Upper lobe of right lung (tissue), 1 donor: ENCODE measurements around the gene RPTOR. TPM values are rescaled to one million over a fixed set of nuclear protein-coding genes. Genes with fewer than 3 reads are reported as not detected.

Experiments used
- ATAC-seq: fragments of 200-7000 bp; cut with Tn5 transposase; one replicate; pipeline ENCODE4 v1.9.1; 2020; ENCODE audit warnings: mild to moderate bottlenecking, moderate library complexity
- DNase-seq: peaks from one replicate; pipeline ENCODE4 v3.0.0-alpha.2; 2020
- H3K27ac ChIP-seq: fragments of 200-600 bp; one replicate; pipeline ENCODE4 v1.8.0; 2022
- H3K27me3 ChIP-seq: fragments of 200-600 bp; one replicate; pipeline ENCODE4 v1.8.0; 2022; ENCODE audit warnings: mild to moderate bottlenecking
- H3K36me3 ChIP-seq: fragments of 200-600 bp; one replicate; pipeline ENCODE4 v1.8.0; 2022
- H3K4me1 ChIP-seq: fragments of 200-600 bp; one replicate; pipeline ENCODE4 v1.8.0; 2022
- H3K4me3 ChIP-seq: fragments of 200-600 bp; one replicate; pipeline ENCODE4 v1.8.0; 2022; ENCODE audit warnings: mild to moderate bottlenecking
- H3K9me3 ChIP-seq: fragments of 200-600 bp; one replicate; pipeline ENCODE4 v1.8.0; 2022
- intact Hi-C: fragments of 100-400 bp; cut with DNase I; formaldehyde crosslinking; loops from one replicate; pipeline ENCODE4 v1.11.0; 2022
- total RNA-seq: library from RNA; stranded (reverse); fragmentation: NEBNext Ultra II Directional; extraction: Animal tissue kit (Norgen Biotek cat#: 25700); gene quantifications from one replicate; pipeline ENCODE4 v1.2.1, GENCODE V29; 2021
- TF ChIP-seq, protein P1 (sequence below): fragments of 200-600 bp; IDR thresholded peaks from one replicate; pipeline ENCODE4 v1.8.0; 2022; ENCODE audit warnings: antibody characterized with exemption
- donor health status: DM: no; HTN: yes; CAD: no; lungs with severe emphysema.

RPTOR gene
- total RNA-seq, 1 donor from 2014 or later: 35.4 TPM

DNA sequence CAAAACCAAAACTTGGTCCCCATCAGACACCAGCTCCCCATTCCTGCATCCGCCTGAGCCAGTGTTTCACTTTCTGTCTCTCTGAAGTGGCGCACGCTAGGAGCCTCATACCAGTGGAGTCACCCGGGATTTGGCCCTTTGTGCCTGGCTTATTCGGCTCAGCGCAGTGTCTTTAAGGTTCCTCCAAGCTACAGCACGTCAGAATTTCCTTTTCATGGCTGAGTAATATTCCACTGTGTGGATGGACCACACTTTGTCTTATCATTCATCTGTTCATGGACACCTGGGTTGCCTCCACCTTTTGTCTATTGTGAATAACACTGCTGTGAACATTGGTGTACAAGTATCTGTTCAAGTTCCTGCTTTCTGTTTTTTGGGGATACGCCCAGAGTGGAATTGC lies 401.8 kb downstream of the RPTOR start:
- H3K27ac ChIP-seq: no peak overlapping the region
- ATAC-seq (no peak), DNase-seq (peak; percentile 33)
- no peak overlapping the region for H3K4me3 ChIP-seq
- TF ChIP-seq, protein P1, sequence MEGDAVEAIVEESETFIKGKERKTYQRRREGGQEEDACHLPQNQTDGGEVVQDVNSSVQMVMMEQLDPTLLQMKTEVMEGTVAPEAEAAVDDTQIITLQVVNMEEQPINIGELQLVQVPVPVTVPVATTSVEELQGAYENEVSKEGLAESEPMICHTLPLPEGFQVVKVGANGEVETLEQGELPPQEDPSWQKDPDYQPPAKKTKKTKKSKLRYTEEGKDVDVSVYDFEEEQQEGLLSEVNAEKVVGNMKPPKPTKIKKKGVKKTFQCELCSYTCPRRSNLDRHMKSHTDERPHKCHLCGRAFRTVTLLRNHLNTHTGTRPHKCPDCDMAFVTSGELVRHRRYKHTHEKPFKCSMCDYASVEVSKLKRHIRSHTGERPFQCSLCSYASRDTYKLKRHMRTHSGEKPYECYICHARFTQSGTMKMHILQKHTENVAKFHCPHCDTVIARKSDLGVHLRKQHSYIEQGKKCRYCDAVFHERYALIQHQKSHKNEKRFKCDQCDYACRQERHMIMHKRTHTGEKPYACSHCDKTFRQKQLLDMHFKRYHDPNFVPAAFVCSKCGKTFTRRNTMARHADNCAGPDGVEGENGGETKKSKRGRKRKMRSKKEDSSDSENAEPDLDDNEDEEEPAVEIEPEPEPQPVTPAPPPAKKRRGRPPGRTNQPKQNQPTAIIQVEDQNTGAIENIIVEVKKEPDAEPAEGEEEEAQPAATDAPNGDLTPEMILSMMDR: no peak
- peaks cover 16% of the 10 kb centered on the region for H3K4me1 ChIP-seq
- intact Hi-C loops: no loop called here
- H3K9me3 ChIP-seq: no peaks in the 10 kb centered on the region
- H3K36me3 ChIP-seq: peaks cover 28% of the 10 kb centered on the region
- no peaks in the 10 kb centered on the region for H3K27me3 ChIP-seq

DNA sequence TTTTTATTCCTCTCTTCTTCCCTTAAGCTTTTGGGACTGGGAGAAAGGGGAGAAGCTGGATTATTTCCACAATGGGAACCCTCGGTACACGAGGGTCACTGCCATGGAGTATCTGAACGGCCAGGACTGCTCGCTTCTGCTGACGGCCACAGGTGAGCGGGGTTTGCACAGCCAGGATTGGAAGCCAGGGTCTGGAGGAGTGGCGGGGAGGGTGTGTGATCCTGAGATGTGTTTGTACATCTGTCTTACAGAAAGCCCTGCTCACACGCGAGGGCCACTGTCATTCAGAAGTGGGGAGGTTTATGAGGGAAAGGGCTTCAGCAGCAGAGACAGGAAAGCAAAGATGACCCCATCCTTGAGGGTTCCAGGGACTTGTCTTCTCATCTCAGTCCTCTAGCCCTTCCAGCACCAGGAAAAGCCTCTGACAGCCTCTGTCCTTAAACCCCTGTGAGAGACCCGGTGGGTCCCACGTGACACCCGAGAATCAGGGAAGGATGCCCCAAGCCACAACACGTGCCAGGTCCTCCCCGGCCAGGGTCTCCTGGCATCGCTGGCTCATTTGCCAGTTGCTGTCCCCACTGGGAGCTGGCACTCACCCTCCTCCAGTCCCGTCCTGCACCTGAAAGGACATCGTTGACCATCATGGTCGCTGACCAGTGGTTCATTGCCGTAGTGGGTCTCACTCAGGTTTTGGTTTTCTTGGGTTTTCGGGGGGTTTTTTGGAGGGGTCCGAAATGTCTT lies 402.7 kb downstream of the RPTOR start:
- intact Hi-C loops: no loop called here
- DNase-seq: peak; percentile 41

DNA sequence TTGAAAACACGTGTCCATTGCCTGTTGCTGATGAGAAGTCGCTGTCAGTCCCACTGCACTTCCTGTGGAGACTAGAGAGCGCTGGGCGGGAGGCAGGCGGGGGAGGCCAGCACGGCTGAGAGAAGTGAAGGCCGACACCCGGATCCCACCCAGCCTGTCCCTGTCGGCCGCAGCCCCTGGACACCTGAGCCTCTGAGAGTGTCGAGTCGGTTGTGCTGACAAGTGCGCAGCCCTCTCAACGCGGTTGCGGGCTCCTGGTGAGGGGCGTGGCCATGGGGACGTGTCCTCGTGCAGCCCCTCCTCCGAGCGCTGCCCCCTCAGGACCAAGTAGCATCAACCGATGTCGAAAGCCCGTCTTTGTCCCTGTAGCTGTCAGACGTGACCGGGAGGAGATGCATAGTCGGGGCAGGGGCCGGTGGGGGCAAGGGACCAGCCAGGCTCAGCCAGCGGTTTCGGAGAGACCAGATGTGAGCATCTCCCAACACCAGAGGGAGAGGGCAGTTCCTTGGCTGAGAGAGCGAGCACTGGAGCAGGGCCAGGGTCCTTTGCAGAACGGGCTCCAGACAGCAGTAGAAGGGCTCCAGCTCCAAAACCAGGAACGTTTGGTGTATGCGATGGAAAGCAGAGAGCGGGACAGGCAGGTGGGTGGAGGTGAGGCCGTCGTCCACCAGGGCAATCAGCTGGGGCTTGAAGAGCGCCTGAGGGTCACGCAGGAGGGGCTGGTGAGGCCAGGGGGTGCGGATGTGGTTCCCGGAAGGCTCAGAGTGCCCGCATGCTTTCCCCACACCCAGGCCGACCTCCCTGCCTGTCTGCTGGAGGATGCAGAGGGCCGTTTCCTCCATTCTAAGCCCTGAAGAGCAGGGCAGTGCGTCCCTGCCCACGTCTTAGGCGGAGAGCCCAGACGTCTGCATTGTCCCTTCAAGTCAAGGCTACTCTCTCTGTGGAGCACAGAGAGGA lies 403.7 kb downstream of the RPTOR start:
- no peaks in the 10 kb centered on the region for H3K27me3 ChIP-seq
- no peaks in the 10 kb centered on the region for H3K9me3 ChIP-seq
- intact Hi-C loops: no loop called here
- ATAC-seq (peak; percentile 24), DNase-seq (peak; percentile 68)
- H3K4me1 ChIP-seq: no peaks in the 10 kb centered on the region
- H3K27ac ChIP-seq: peak overlapping the region; percentile 24
- H3K36me3 ChIP-seq: peaks cover 28% of the 10 kb centered on the region
- H3K4me3 ChIP-seq: no peak overlapping the region
- TF ChIP-seq, protein P1: no peak

More for the DNA sequence above, 402.7 kb downstream of the RPTOR start:
- peaks cover 28% of the 10 kb centered on the region for H3K36me3 ChIP-seq
- TF ChIP-seq, protein P1: no peak
- H3K27ac ChIP-seq: no peak overlapping the region
- H3K9me3 ChIP-seq: no peaks in the 10 kb centered on the region
- H3K27me3 ChIP-seq: no peaks in the 10 kb centered on the region
- H3K4me3 ChIP-seq: no peak overlapping the region
- H3K4me1 ChIP-seq: peaks cover 8% of the 10 kb centered on the region
- no peak for ATAC-seq

DNA sequence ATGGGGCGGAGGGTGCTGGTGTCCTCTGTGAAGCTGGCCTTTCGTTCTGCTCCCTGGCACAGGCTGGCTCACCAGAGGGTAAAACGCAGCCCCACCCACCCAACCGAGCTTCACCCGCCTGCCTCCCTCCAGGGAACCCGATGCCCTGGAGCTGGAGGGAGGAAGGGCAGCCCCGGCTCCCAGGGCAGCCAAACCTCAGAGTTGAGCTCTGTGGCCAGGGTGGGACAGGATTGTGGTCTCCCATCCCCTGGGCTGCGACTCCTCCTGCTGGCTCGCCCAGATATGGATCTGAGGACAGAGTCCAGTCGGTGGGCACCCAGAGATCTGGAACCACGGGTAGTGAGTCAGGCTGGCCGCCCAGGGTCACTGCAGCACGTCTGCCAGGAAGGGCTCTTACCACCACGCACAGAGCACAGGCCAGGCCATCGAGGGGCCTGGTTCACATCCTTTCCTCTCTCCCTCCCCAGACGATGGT lies 404.4 kb downstream of the RPTOR start:
- intact Hi-C loops: no loop called here
- Histone ChIP-seq H3K9me3 (no peaks in the 10 kb centered on the region), H3K36me3 (peaks cover 28% of the 10 kb centered on the region), H3K4me3 (no peak overlapping the region), H3K27me3 (no peaks in the 10 kb centered on the region), H3K27ac (peak overlapping the region; percentile 24), H3K4me1 (no peaks in the 10 kb centered on the region)
- ATAC-seq: no peak
- TF ChIP-seq, protein P1: no peak
- DNase-seq: peak; percentile 53

DNA sequence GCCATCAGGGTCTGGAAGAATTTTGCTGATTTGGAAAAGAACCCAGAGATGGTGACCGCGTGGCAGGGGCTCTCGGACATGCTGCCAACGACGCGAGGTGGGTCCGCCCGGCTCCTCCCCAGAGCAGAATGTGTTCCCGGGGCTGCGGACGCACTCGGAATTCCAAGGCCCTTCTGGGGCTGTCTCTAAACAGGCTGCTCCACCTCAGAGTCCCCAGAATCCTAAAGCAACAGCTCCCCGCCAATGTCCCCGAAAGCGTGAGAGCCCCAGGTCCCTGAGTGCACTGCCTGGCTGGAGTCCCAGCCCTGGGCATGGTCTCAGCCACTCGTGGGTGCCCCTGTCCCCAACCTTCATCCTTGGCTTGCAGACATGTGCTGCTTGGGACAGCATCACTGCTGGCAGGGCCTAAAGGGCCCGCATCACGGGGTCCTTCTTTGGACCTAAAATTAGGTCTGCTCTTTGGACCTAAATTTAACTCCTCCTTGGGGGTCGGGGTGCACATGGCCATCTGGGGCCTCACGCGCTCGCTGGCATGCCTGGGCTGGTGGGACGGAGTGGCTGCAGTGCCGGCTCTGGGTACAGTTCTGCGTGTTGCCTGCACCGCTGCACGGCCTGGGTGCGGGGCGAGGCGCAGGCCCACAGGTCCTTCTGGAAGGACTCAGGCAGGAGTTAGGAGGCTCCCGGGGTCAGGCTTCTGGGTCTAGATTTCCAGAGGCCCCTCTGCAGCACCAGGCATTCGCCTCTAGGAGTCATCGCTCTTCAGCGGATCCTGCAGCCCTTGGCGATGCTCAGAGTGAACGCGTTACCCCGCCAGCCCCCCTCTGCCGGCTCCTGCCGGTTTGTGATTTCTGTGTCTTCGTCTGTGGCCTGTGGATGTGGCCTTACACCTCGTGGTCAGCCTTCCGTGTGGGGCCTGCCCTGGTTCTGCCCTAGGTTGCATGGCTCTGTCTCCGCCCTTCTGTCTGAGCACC lies 405.1 kb downstream of the RPTOR start:
- no peaks in the 10 kb centered on the region for H3K4me1 ChIP-seq
- no peak for ATAC-seq
- peak; percentile 58 for DNase-seq
- intact Hi-C loops: no loop called here
- TF ChIP-seq, protein P1: no peak
- H3K4me3 ChIP-seq: no peak overlapping the region
- H3K27ac ChIP-seq: no peak overlapping the region
- no peaks in the 10 kb centered on the region for H3K9me3 ChIP-seq
- no peaks in the 10 kb centered on the region for H3K27me3 ChIP-seq
- H3K36me3 ChIP-seq: peaks cover 28% of the 10 kb centered on the region
